Measurements from ENCODE around the gene NTMT2.

Gene NTMT2

DNA sequence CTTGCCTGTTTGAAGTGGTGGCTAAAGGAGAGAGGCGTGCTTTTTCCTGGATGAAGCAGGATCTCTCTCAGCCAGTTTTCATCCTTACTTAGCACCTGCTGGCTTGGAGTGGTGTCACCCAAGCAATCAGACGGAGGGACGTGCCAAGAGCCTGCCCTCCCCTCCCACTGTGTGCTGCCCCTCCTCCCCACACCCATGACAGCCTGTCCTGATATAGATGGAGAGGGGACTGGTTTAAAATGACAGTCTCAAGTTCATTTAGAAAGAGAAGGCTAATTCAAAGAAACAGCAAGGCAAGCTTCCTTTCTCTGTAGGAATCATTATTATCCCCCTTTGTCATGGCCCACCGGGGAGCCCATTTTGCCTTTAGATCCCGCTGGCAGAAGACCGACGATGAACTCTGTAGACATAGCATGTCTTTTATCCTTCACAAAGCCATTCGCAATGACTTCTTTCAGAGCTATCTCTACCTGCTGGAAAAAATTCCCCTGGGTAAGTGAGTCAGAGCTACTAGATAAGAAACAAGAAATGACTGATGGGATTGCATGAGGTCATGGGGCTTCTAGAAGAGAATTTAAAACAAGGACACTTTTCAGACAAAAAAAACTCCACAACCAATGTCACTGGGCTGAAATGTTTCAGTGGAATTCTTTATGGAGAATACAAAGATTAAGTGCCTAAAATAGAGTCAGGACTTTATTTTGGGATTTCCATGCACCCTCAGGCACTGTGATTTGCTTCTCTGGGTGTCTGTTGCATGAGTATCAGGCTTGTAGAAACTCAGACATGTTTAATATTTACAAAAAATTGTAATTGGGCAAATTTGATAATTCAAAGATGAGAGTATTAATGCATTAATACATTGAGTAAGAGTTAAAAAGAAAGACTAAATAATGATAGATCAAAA, at the start of gene NTMT2:
NTMT2 (plus strand) TSS at position 190 of the 907 bp plus-strand sequence; CDS start at position 339, 149 bp downstream.
- H3K4me1 ChIP-seq (ENCODE audit: control insufficient read depth, insufficient read depth, low read length): peaks cover 11% of the 10 kb centered on the region; the same call in 1 of the 2 replicates
- H3K27ac ChIP-seq (ENCODE audit: extremely low read depth, low read depth, low read length): peak within 1 kb of the TSS; percentile 43; the same call in 1 of the 2 replicates
- peak within 1 kb of the TSS; percentile 1 for H3K4me3 ChIP-seq (ENCODE audit: low read depth, low read length)
- no peaks in the 10 kb centered on the region for H3K36me3 ChIP-seq (ENCODE audit: control insufficient read depth in 2 of 2, insufficient read depth in 1 of 2, low read length in 2 of 2)
- CTCF ChIA-PET: interaction anchor here (1.3 kb wide), 1 partner anchor 11 kb away, joined by 5 read pairs; no protein-coding TSS in a partner anchor
- POLR2A ChIA-PET: no interaction called here
- no peaks in the 10 kb centered on the region for H3K9me3 ChIP-seq (ENCODE audit: control insufficient read depth, insufficient read depth, low read depth, low read length)
- TF ChIP-seq MZF1 (tag by site-specific recombination; IDR thresholded peaks at IDR 0.05; ENCODE audit: borderline replicate concordance) (peak; percentile 50; the same call in 1 of the 2 replicates), ZNF629 (tag by site-specific recombination; IDR thresholded peaks at IDR 0.05) (peak; percentile 83), OSR2 (tag by site-specific recombination; IDR thresholded peaks at IDR 0.05) (peak; percentile 6; the same call in 1 of the 2 replicates), IKZF3 (tag by site-specific recombination; IDR thresholded peaks at IDR 0.05) (peak; percentile 63), PRDM6 (tag by site-specific recombination; IDR thresholded peaks at IDR 0.05) (peak; percentile 46), ZBTB17 (tag by site-specific recombination; IDR thresholded peaks at IDR 0.05) (0 out of 2 replicates have a peak, but pooled peaks have one; percentile 16), ZNF366 (tag by site-specific recombination; conservative IDR thresholded peaks at IDR 0.05) (peak; percentile 51; the same call in 1 of the 2 replicates), SCRT2 (tag by site-specific recombination; IDR thresholded peaks at IDR 0.05) (no peak), ZFP3 (tag by site-specific recombination; IDR thresholded peaks at IDR 0.05; ENCODE audit: low read depth) (no peak), ZNF214 (tag by site-specific recombination; IDR thresholded peaks at IDR 0.05; ENCODE audit: borderline replicate concordance) (no peak), ZNF600 (tag by site-specific recombination; IDR thresholded peaks at IDR 0.05) (0 out of 2 replicates have a peak, but pooled peaks have one; percentile 39), ZIC2 (tag by site-specific recombination; IDR thresholded peaks at IDR 0.05) (peak; percentile 85), ZNF518A (tag by site-specific recombination; conservative IDR thresholded peaks at IDR 0.05; ENCODE audit: low read depth) (peak; percentile 36; the same call in 1 of the 2 replicates), ZNF311 (tag by site-specific recombination; IDR thresholded peaks at IDR 0.05; ENCODE audit: borderline replicate concordance) (no peak), PRDM10 (tag by site-specific recombination; IDR thresholded peaks at IDR 0.05) (peak; percentile 90), ZEB2 (tag by site-specific recombination; IDR thresholded peaks at IDR 0.05) (0 out of 2 replicates have a peak, but pooled peaks have one; percentile 55), ZNF76 (tag by site-specific recombination; IDR thresholded peaks at IDR 0.05; ENCODE audit: borderline replicate concordance, low read depth) (no peak), SP3 (tag by site-specific recombination; IDR thresholded peaks at IDR 0.05) (peak; percentile 20; the same call in 1 of the 2 replicates)
- TF ChIP-seq, protein P1, sequence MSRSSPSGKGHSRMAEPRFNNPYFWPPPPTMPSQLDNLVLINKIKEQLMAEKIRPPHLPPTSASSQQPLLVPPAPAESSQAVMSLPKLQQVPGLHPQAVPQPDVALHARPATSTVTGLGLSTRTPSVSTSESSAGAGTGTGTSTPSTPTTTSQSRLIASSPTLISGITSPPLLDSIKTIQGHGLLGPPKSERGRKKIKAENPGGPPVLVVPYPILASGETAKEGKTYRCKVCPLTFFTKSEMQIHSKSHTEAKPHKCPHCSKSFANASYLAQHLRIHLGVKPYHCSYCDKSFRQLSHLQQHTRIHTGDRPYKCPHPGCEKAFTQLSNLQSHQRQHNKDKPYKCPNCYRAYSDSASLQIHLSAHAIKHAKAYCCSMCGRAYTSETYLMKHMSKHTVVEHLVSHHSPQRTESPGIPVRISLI (tag by site-specific recombination; IDR thresholded peaks at IDR 0.05): peak; percentile 65; the same call in 1 of the 2 replicates
- TF ChIP-seq, protein P2, sequence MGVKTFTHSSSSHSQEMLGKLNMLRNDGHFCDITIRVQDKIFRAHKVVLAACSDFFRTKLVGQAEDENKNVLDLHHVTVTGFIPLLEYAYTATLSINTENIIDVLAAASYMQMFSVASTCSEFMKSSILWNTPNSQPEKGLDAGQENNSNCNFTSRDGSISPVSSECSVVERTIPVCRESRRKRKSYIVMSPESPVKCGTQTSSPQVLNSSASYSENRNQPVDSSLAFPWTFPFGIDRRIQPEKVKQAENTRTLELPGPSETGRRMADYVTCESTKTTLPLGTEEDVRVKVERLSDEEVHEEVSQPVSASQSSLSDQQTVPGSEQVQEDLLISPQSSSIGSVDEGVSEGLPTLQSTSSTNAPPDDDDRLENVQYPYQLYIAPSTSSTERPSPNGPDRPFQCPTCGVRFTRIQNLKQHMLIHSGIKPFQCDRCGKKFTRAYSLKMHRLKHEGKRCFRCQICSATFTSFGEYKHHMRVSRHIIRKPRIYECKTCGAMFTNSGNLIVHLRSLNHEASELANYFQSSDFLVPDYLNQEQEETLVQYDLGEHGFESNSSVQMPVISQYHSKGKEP (tag by site-specific recombination; IDR thresholded peaks at IDR 0.05): no peak
- TF ChIP-seq, protein P3, sequence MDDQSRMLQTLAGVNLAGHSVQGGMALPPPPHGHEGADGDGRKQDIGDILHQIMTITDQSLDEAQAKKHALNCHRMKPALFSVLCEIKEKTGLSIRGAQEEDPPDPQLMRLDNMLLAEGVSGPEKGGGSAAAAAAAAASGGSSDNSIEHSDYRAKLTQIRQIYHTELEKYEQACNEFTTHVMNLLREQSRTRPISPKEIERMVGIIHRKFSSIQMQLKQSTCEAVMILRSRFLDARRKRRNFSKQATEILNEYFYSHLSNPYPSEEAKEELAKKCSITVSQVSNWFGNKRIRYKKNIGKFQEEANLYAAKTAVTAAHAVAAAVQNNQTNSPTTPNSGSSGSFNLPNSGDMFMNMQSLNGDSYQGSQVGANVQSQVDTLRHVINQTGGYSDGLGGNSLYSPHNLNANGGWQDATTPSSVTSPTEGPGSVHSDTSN (CRISPR knock-in tag; IDR thresholded peaks at IDR 0.05): no peak
